IPS-11a (cell line): ENCODE data around the gene OAS1.

Source experiments
- H3K4me3 ChIP-seq: one replicate; pipeline ENCODE4 v1.5.1; 2013; ENCODE audit warnings: low read depth, low read length, control low read depth

The OAS1 gene

DNA sequence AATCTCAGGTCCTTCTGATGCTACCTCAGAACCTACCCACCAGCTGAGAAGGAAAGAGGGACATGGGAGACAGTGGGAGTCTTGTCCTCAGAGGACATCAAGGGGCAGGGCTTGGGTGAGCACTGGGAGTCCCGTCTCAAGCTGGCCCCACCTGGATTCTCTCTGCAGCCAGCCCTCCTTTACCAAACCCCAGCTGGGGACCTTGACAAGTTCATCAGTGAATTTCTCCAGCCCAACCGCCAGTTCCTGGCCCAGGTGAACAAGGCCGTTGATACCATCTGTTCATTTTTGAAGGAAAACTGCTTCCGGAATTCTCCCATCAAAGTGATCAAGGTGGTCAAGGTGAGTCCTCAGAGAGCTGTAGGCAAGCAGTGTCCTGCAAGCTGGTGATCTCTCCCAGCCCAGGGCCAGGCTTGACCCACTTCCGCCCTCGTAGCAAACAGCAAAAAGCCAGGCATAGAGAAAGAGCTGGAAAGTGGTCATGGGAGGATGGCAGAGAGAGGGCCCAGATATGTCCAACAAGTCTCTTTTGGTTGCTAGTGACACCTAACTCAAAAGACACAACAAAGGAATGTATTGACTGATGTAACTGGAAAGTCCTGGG is 57.4 kb downstream of the OAS1 start:
- no peak overlapping the region for H3K4me3 ChIP-seq

DNA sequence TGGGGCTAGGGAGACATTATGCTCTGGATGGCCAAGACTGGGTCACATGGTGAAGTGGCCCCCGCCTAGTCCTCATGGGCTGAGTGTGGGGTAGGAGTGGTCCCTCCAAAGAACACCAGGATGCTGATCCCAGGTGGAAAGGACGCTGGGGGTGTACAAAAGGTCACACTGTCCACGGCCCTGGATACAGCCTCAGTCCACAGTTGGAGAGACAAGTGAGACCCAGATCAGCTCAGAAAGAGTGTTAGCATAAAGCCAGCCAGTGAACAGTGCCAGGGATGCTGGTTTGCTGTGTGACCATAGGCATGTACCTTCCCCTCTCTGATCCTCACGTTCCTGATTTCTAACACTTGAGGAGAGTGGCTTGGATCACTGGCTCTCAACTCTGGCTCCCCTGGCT is 58.2 kb downstream of the OAS1 start:
- H3K4me3 ChIP-seq = no peak overlapping the region

DNA sequence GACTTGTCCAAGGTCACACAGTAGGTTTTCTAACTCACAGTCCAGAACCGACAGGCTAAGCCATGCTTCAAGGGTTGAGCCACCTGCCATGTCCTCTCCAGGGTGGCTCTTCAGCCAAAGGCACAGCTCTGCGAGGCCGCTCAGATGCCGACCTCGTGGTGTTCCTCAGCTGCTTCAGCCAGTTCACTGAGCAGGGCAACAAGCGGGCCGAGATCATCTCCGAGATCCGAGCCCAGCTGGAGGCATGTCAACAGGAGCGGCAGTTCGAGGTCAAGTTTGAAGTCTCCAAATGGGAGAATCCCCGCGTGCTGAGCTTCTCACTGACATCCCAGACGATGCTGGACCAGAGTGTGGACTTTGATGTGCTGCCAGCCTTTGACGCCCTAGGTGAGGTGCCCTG is 58.9 kb downstream of the OAS1 start:
- no peak overlapping the region for H3K4me3 ChIP-seq

DNA sequence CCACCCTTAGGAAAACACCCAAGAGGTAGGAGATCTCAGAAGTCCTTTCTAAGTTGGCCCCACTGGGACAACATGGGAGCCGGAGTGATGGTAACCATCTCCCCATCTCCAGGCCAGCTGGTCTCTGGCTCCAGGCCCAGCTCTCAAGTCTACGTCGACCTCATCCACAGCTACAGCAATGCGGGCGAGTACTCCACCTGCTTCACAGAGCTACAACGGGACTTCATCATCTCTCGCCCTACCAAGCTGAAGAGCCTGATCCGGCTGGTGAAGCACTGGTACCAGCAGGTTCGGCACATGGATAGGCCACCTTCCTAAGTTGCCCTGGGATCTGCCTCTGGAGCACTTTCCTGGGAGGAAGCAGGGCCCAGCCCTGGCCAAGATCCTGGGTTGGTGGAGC is 60.5 kb downstream of the OAS1 start:
- no peak overlapping the region for H3K4me3 ChIP-seq

DNA sequence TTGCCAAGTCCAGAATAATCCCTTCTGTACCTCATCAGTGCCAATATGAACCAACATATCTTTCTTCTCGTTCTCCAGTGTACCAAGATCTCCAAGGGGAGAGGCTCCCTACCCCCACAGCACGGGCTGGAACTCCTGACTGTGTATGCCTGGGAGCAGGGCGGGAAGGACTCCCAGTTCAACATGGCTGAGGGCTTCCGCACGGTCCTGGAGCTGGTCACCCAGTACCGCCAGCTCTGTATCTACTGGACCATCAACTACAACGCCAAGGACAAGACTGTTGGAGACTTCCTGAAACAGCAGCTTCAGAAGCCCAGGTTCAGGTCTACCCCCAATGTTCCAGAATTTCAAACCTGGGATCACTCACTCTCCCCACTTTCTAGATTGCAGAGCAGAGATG is 61.1 kb downstream of the OAS1 start:
- no peak overlapping the region for H3K4me3 ChIP-seq
